Thyroid gland (tissue), 4 donors: Measurements from ENCODE around the gene PPP1R17.

ENCODE experiments used
- POLR2A ChIP-seq, 2 donors: fragments of 450-650 bp; IDR thresholded peaks; one replicate each; pipeline ENCODE4 v1.6.1; 2017; ENCODE audit warnings: antibody characterized with exemption in 2 of 2, mild to moderate bottlenecking in 2 of 2, moderate library complexity in 1 of 2
- TF ChIP-seq, protein P1 (sequence below), 6 experiments: fragments of 200-600 bp in 3 of 6; fragments of 450-650 bp in 3 of 6; sonication (generic) in 3 of 6; IDR thresholded peaks; one replicate each; pipeline ENCODE4 v1.5.1; 2016 to 2019; ENCODE audit warnings: antibody characterized with exemption in 6 of 6, mild to moderate bottlenecking in 2 of 6, inconsistent platforms in 1 of 6, moderate library complexity in 1 of 6

GRCh38 chr7:31751726-31752125 lies 64.7 kb downstream of the PPP1R17 start:
- TF ChIP-seq, protein P1, sequence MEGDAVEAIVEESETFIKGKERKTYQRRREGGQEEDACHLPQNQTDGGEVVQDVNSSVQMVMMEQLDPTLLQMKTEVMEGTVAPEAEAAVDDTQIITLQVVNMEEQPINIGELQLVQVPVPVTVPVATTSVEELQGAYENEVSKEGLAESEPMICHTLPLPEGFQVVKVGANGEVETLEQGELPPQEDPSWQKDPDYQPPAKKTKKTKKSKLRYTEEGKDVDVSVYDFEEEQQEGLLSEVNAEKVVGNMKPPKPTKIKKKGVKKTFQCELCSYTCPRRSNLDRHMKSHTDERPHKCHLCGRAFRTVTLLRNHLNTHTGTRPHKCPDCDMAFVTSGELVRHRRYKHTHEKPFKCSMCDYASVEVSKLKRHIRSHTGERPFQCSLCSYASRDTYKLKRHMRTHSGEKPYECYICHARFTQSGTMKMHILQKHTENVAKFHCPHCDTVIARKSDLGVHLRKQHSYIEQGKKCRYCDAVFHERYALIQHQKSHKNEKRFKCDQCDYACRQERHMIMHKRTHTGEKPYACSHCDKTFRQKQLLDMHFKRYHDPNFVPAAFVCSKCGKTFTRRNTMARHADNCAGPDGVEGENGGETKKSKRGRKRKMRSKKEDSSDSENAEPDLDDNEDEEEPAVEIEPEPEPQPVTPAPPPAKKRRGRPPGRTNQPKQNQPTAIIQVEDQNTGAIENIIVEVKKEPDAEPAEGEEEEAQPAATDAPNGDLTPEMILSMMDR (IDR thresholded peaks at IDR 0.05), result no peak
- TF ChIP-seq POLR2A (IDR thresholded peaks at IDR 0.05), result no peak
